MM.1S (cell line): Measurements from ENCODE around the gene FBLN2.

Source experiments
- DNase-seq: peaks from one replicate; pipeline ENCODE4 v3.0.0-alpha.2; 2015
- H2AFZ ChIP-seq: fragments of 300-600 bp; sonication (generic); 2 replicates; pipeline ENCODE4 v1.6.0; 2016; ENCODE audit warnings: antibody characterized with exemption, low read length
- H3F3A ChIP-seq: fragments of 300-600 bp; sonication (generic); 2 replicates; pipeline ENCODE4 v1.6.1; 2016; ENCODE audit warnings: mild to moderate bottlenecking, antibody characterized with exemption, low read length, moderate library complexity, mixed read lengths; ENCODE audit not compliant: insufficient read depth
- H3K27ac ChIP-seq: fragments of 300-600 bp; sonication (generic); 2 replicates; pipeline ENCODE4 v1.5.1; 2016; ENCODE audit warnings: mild to moderate bottlenecking, low read length
- H3K27me3 ChIP-seq: fragments of 300-600 bp; sonication (generic); replicated peaks from 2 replicates; pipeline ENCODE4 v1.6.0; 2016; ENCODE audit warnings: low read length; ENCODE audit not compliant: insufficient read depth
- H3K36me3 ChIP-seq: fragments of 300-600 bp; sonication (generic); replicated peaks from 2 replicates; pipeline ENCODE4 v1.6.1; 2016; ENCODE audit warnings: mild to moderate bottlenecking, low read length, mixed read lengths; ENCODE audit not compliant: insufficient read depth
- H3K4me1 ChIP-seq: fragments of 300-600 bp; sonication (generic); 2 replicates; pipeline ENCODE4 v1.6.1; 2016; ENCODE audit warnings: low read length, mixed read lengths
- H3K4me2 ChIP-seq: fragments of 300-600 bp; sonication (generic); 2 replicates; pipeline ENCODE4 v1.6.0; 2016; ENCODE audit warnings: low read depth, low read length
- H3K4me3 ChIP-seq: fragments of 300-600 bp; sonication (generic); 2 replicates; pipeline ENCODE4 v1.5.1; 2016; ENCODE audit warnings: low read length, mixed read lengths
- H3K79me2 ChIP-seq: fragments of 300-600 bp; sonication (generic); 2 replicates; pipeline ENCODE4 v1.6.1; 2016; ENCODE audit warnings: mixed run types, low read length, mixed read lengths
- H3K9ac ChIP-seq: fragments of 300-600 bp; sonication (generic); 2 replicates; pipeline ENCODE4 v1.6.1; 2016; ENCODE audit warnings: low read length, mixed read lengths
- H3K9me2 ChIP-seq: fragments of 300-600 bp; sonication (generic); replicated peaks from 2 replicates; pipeline ENCODE4 v1.6.1; 2016; ENCODE audit warnings: mild to moderate bottlenecking, low read length, mixed read lengths; ENCODE audit not compliant: insufficient read depth
- H3K9me3 ChIP-seq: fragments of 300-600 bp; sonication (generic); replicated peaks from 2 replicates; pipeline ENCODE4 v1.6.1; 2016; ENCODE audit warnings: mild to moderate bottlenecking, low read length, mixed read lengths; ENCODE audit not compliant: insufficient read depth
- H4K20me1 ChIP-seq: fragments of 300-600 bp; sonication (generic); 2 replicates; pipeline ENCODE4 v1.6.1; 2016; ENCODE audit warnings: mild to moderate bottlenecking, low read length, moderate library complexity, mixed read lengths; ENCODE audit not compliant: insufficient read depth
- EZH2 ChIP-seq: fragments of 300-600 bp; sonication (generic); optimal IDR thresholded peaks from 2 replicates; pipeline ENCODE3; 2017; ENCODE audit warnings: low read depth, mild to moderate bottlenecking, antibody characterized with exemption, low read length, mixed read lengths
- EZH2phosphoT487 ChIP-seq: fragments of 300-600 bp; sonication (generic); IDR thresholded peaks from 2 replicates; pipeline ENCODE4 v1.6.1; 2018; ENCODE audit warnings: antibody characterized with exemption, low read length
- TF ChIP-seq, protein P1 (sequence below): fragments of 300-600 bp; sonication (generic); IDR thresholded peaks from 2 replicates; pipeline ENCODE4 v1.5.1; 2016; ENCODE audit warnings: antibody characterized with exemption, low read length, mixed read lengths

FBLN2 gene

GRCh38 chr3:13634151-13634550, 85.2 kb downstream of the FBLN2 start:
- TF ChIP-seq, protein P1, sequence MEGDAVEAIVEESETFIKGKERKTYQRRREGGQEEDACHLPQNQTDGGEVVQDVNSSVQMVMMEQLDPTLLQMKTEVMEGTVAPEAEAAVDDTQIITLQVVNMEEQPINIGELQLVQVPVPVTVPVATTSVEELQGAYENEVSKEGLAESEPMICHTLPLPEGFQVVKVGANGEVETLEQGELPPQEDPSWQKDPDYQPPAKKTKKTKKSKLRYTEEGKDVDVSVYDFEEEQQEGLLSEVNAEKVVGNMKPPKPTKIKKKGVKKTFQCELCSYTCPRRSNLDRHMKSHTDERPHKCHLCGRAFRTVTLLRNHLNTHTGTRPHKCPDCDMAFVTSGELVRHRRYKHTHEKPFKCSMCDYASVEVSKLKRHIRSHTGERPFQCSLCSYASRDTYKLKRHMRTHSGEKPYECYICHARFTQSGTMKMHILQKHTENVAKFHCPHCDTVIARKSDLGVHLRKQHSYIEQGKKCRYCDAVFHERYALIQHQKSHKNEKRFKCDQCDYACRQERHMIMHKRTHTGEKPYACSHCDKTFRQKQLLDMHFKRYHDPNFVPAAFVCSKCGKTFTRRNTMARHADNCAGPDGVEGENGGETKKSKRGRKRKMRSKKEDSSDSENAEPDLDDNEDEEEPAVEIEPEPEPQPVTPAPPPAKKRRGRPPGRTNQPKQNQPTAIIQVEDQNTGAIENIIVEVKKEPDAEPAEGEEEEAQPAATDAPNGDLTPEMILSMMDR: no peak
- TF ChIP-seq EZH2phosphoT487 (no peak), EZH2 (no peak)
- Histone ChIP-seq H3K27me3 (peaks cover 93% of the 10 kb centered on the region), H3K9ac (no peak overlapping the region), H3K27ac (no peak overlapping the region), H3K4me3 (no peak overlapping the region), H3K79me2 (no peaks in the 10 kb centered on the region), H3K9me3 (no peaks in the 10 kb centered on the region), H3K36me3 (no peaks in the 10 kb centered on the region), H3F3A (no peaks in the 10 kb centered on the region), H2AFZ (no peak overlapping the region), H3K4me2 (no peak overlapping the region), H3K4me1 (no peaks in the 10 kb centered on the region), H4K20me1 (no peaks in the 10 kb centered on the region), H3K9me2 (no peaks in the 10 kb centered on the region)
- DNase-seq: no peak

DNA sequence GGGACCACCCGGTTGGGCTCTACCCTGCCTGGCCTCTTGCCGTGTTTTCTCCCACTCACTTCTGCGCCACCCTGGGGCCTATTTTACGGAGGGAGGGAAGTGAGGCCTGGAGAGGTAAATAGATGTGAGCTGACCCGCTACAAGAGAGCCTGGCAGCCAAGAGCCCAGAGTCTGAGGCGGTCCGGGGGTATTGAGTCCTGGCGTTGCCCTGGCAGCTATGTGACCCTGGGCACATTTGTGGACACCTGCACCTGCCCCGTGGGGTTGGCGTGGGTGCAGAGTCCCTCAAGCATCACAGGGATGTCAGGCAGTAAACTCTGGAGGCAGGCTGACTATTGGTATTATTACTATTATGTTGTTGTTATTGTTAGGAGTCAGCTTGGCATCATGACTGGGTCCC, 85.7 kb downstream of the FBLN2 start:
- Histone ChIP-seq H4K20me1 (no peaks in the 10 kb centered on the region), H3K27me3 (peaks cover 93% of the 10 kb centered on the region), H3K79me2 (no peaks in the 10 kb centered on the region), H3K27ac (no peak overlapping the region), H3K9ac (no peak overlapping the region), H3K4me2 (no peak overlapping the region), H2AFZ (no peak overlapping the region), H3F3A (no peaks in the 10 kb centered on the region), H3K9me2 (no peaks in the 10 kb centered on the region), H3K4me1 (no peaks in the 10 kb centered on the region), H3K4me3 (no peak overlapping the region), H3K9me3 (no peaks in the 10 kb centered on the region), H3K36me3 (no peaks in the 10 kb centered on the region)
- TF ChIP-seq EZH2 (no peak), EZH2phosphoT487 (no peak)
- TF ChIP-seq, protein P1: no peak
- DNase-seq: no peak

GRCh38 chr3:13636186-13636585, 87.3 kb downstream of the FBLN2 start:
- no peak for DNase-seq
- no peaks in the 10 kb centered on the region for H3K79me2 ChIP-seq
- H3K4me1 ChIP-seq: no peaks in the 10 kb centered on the region
- no peak overlapping the region for H3K9ac ChIP-seq
- no peak overlapping the region for H3K4me2 ChIP-seq
- no peak overlapping the region for H3K27ac ChIP-seq
- no peaks in the 10 kb centered on the region for H3K9me2 ChIP-seq
- H3K27me3 ChIP-seq: peaks cover 92% of the 10 kb centered on the region
- TF ChIP-seq EZH2phosphoT487: no peak
- TF ChIP-seq, protein P1: no peak
- TF ChIP-seq EZH2: no peak
- no peaks in the 10 kb centered on the region for H4K20me1 ChIP-seq
- H3K36me3 ChIP-seq: no peaks in the 10 kb centered on the region
- no peaks in the 10 kb centered on the region for H3F3A ChIP-seq
- H3K4me3 ChIP-seq: no peak overlapping the region
- H2AFZ ChIP-seq: no peak overlapping the region
- H3K9me3 ChIP-seq: no peaks in the 10 kb centered on the region
